IMR-90 (cell line): Measurements from ENCODE around the gene KLHL34. TPM values are rescaled to one million over a fixed set of nuclear protein-coding genes. Genes with fewer than 3 reads are reported as not detected.

Experiments
- ATAC-seq: fragments of 200-7000 bp; cut with Tn5 transposase; 2 replicates; pipeline ENCODE4 v1.9.1; 2020; ENCODE audit warnings: low read depth, mild to moderate bottlenecking, moderate library complexity
- BruUV-seq: library from RNA; stranded (reverse); fragments of 400-500 nt; replicated peaks from 2 replicates; lab custom pipeline; 2021; lab: Mats Ljungman, UMichigan
- CTCF ChIA-PET: fragments of 300-600 bp; formaldehyde crosslinking; extraction: SDS; loops from one replicate; lab custom pipeline; 2021; ENCODE audit warnings: antibody characterized with exemption; lab: Yijun Ruan, JAX
- POLR2A ChIA-PET: fragments of 300-600 bp; sonication (Branson Sonifier 250); formaldehyde crosslinking; loops from one replicate; lab custom pipeline; 2022; ENCODE audit warnings: antibody characterized with exemption; ENCODE audit not compliant: unreplicated experiment; lab: Charles Lee
- DNase-seq: peaks from one replicate; pipeline ENCODE4 v3.0.0; 2013
- H2AFZ ChIP-seq: replicated peaks from 2 replicates; pipeline ENCODE3; 2013; ENCODE audit warnings: low read length, mild to moderate bottlenecking; ENCODE audit not compliant: poor library complexity
- H2AK5ac ChIP-seq: 2 replicates; pipeline ENCODE4 v1.6.1; 2013; ENCODE audit warnings: low read depth, low read length, inconsistent platforms
- H2AK9ac ChIP-seq: replicated peaks from 2 replicates; pipeline ENCODE3; 2013; ENCODE audit warnings: mild to moderate bottlenecking, low read depth, low read length, moderate library complexity; ENCODE audit not compliant: poor library complexity
- H2BK120ac ChIP-seq: 2 replicates; pipeline ENCODE4 v1.6.1; 2013; ENCODE audit warnings: low read depth, low read length, inconsistent platforms
- H2BK15ac ChIP-seq: 3 replicates; pipeline ENCODE4 v1.6.1; 2013; ENCODE audit warnings: low read depth, low read length, inconsistent platforms
- H2BK20ac ChIP-seq: 2 replicates; pipeline ENCODE4 v1.6.1; 2013; ENCODE audit warnings: low read depth, mild to moderate bottlenecking, inconsistent platforms, low read length, moderate library complexity
- H2BK5ac ChIP-seq: 2 replicates; pipeline ENCODE4 v1.6.1; 2013; ENCODE audit warnings: mild to moderate bottlenecking, low read depth, low read length, inconsistent platforms; ENCODE audit not compliant: poor library complexity, severe bottlenecking
- H3K14ac ChIP-seq: replicated peaks from 2 replicates; pipeline ENCODE4 v1.6.1; 2013; ENCODE audit warnings: low read depth, low read length, inconsistent platforms
- H3K18ac ChIP-seq: 2 replicates; pipeline ENCODE4 v1.6.1; 2013; ENCODE audit warnings: low read depth, low read length, control low read depth
- H3K23ac ChIP-seq: 2 replicates; pipeline ENCODE4 v1.6.1; 2013; ENCODE audit warnings: low read depth, low read length, inconsistent platforms
- H3K27ac ChIP-seq: 2 replicates; pipeline ENCODE4 v1.5.1; 2013; ENCODE audit warnings: mild to moderate bottlenecking, control low read depth, low read length; ENCODE audit not compliant: insufficient read depth
- H3K27me3 ChIP-seq: 2 replicates; pipeline ENCODE4 v1.6.1; 2013; ENCODE audit warnings: low read length; ENCODE audit not compliant: control insufficient read depth, insufficient read depth
- H3K36me3 ChIP-seq: 2 replicates; pipeline ENCODE4 v1.6.1; 2013; ENCODE audit warnings: low read length, mixed read lengths; ENCODE audit not compliant: control insufficient read depth, insufficient read depth
- H3K4ac ChIP-seq: 2 replicates; pipeline ENCODE4 v1.6.1; 2013; ENCODE audit warnings: low read depth, low read length, inconsistent platforms
- H3K4me1 ChIP-seq: 2 replicates; pipeline ENCODE4 v1.6.1; 2013; ENCODE audit warnings: low read length, mixed read lengths; ENCODE audit not compliant: control insufficient read depth, insufficient read depth
- H3K4me2 ChIP-seq: 2 replicates; pipeline ENCODE4 v1.6.1; 2013; ENCODE audit warnings: low read depth, mild to moderate bottlenecking, control low read depth, low read length, moderate library complexity
- H3K4me3 ChIP-seq: 2 replicates; pipeline ENCODE4 v1.5.1; 2013; ENCODE audit warnings: low read depth, mild to moderate bottlenecking, control low read depth, low read length, moderate library complexity; ENCODE audit not compliant: insufficient read depth
- H3K56ac ChIP-seq: 2 replicates; pipeline ENCODE4 v1.6.1; 2013; ENCODE audit warnings: low read length, inconsistent platforms; ENCODE audit not compliant: insufficient read depth; ENCODE audit errors: extremely low read depth
- H3K79me1 ChIP-seq, 2 experiments: 2 replicates each; pipeline ENCODE4 v1.6.1; 2013; ENCODE audit warnings: low read length in 2 of 2, inconsistent platforms in 1 of 2, low read depth in 1 of 2
- H3K9ac ChIP-seq: 2 replicates; pipeline ENCODE4 v1.6.1; 2013; ENCODE audit warnings: low read depth, low read length, control low read depth
- H3K9me1 ChIP-seq: 2 replicates; pipeline ENCODE4 v1.6.1; 2013; ENCODE audit warnings: low read length, inconsistent platforms; ENCODE audit not compliant: insufficient read depth
- H3K9me3 ChIP-seq: 2 replicates; pipeline ENCODE4 v1.6.1; 2013; ENCODE audit warnings: low read length; ENCODE audit not compliant: control insufficient read depth, insufficient read depth
- H4K20me1 ChIP-seq: 2 replicates; pipeline ENCODE4 v1.6.1; 2013; ENCODE audit warnings: low read length, inconsistent platforms; ENCODE audit not compliant: insufficient read depth
- H4K5ac ChIP-seq: 2 replicates; pipeline ENCODE4 v1.6.1; 2013; ENCODE audit warnings: mild to moderate bottlenecking, low read depth, low read length, control low read depth
- H4K8ac ChIP-seq, 2 experiments: 2 replicates each; pipeline ENCODE4 v1.6.1; 2013; ENCODE audit warnings: low read depth in 2 of 2, low read length in 2 of 2, control low read depth in 1 of 2, inconsistent platforms in 1 of 2
- H4K91ac ChIP-seq: 2 replicates; pipeline ENCODE4 v1.6.1; 2013; ENCODE audit warnings: low read depth, low read length, inconsistent platforms; ENCODE audit not compliant: insufficient read depth
- BHLHE40 ChIP-seq: fragments of 150-350 bp; IDR thresholded peaks from 2 replicates; pipeline ENCODE4 v1.6.1; 2016; ENCODE audit warnings: mild to moderate bottlenecking, low read depth, low read length
- CEBPB ChIP-seq: IDR thresholded peaks from 2 replicates; pipeline ENCODE4 v1.6.1; 2012; ENCODE audit warnings: low read depth, low read length, improper control_type of control experiment
- CHD1 ChIP-seq: IDR thresholded peaks from 2 replicates; pipeline ENCODE4 v1.6.1; 2012; ENCODE audit warnings: low read depth, low read length, improper control_type of control experiment
- FOS ChIP-seq: fragments of 150-350 bp; IDR thresholded peaks from 2 replicates; pipeline ENCODE4 v1.6.1; 2016; ENCODE audit warnings: low read depth, low read length
- MAFK ChIP-seq: IDR thresholded peaks from 2 replicates; pipeline ENCODE4 v1.6.1; 2012; ENCODE audit warnings: low read depth, low read length, improper control_type of control experiment
- MAZ ChIP-seq: IDR thresholded peaks from 2 replicates; pipeline ENCODE4 v1.6.1; 2012; ENCODE audit warnings: low read depth, mild to moderate bottlenecking, low read length, improper control_type of control experiment, moderate library complexity, borderline replicate concordance
- MXI1 ChIP-seq: IDR thresholded peaks from 2 replicates; pipeline ENCODE4 v1.6.1; 2012; ENCODE audit warnings: low read depth, mild to moderate bottlenecking, low read length, moderate library complexity, borderline replicate concordance
- NFE2L2 ChIP-seq: fragments of 150-350 bp; IDR thresholded peaks from 2 replicates; pipeline ENCODE4 v1.6.1; 2016; ENCODE audit warnings: low read depth, mild to moderate bottlenecking, low read length
- POLR2A ChIP-seq: IDR thresholded peaks from 2 replicates; pipeline ENCODE4 v1.6.1; 2012; ENCODE audit warnings: mild to moderate bottlenecking, low read depth, low read length
- RAD21 ChIP-seq: IDR thresholded peaks from 2 replicates; pipeline ENCODE4 v1.6.1; 2012; ENCODE audit warnings: low read length, improper control_type of control experiment
- RCOR1 ChIP-seq: IDR thresholded peaks from 2 replicates; pipeline ENCODE4 v1.6.1; 2012; ENCODE audit warnings: mild to moderate bottlenecking, low read length, improper control_type of control experiment; ENCODE audit not compliant: insufficient replicate concordance
- RFX5 ChIP-seq: IDR thresholded peaks from 2 replicates; pipeline ENCODE4 v1.8.0; 2012; ENCODE audit warnings: low read depth, mild to moderate bottlenecking, low read length, moderate library complexity
- SMC3 ChIP-seq: fragments of 150-350 bp; IDR thresholded peaks from 2 replicates; pipeline ENCODE4 v1.6.1; 2016; ENCODE audit warnings: low read depth, mild to moderate bottlenecking, antibody characterized with exemption, low read length, moderate library complexity
- WGBS, 2 experiments: methylation state at CpG; one replicate each; pipeline versions ENCODE4 v1.1.5 to v1.1.7; 2013; ENCODE audit warnings: missing lambda C conversion rate in 2 of 2; ENCODE audit not compliant: insufficient read length in 1 of 2; ENCODE audit errors: extremely low coverage in 2 of 2; 5-methylcytosine and 5-hydroxymethylcytosine counted together
- dilution Hi-C: fragments of 300-500 bp; cut with HindIII; formaldehyde crosslinking; loops from one replicate; pipeline ENCODE4 v1.14.3; 2018; ENCODE audit warnings: low sequenced_read_pairs; ENCODE audit not compliant: unreplicated experiment
- in situ Hi-C: fragments of 300-500 bp; cut with MboI; formaldehyde crosslinking; loops from 3 replicates; pipeline ENCODE4 v1.14.3; 2019; ENCODE audit warnings: low sequenced_read_pairs, inconsistent platforms, mixed read lengths
- intact Hi-C: fragments of 100-400 bp; cut with micrococcal nuclease; formaldehyde crosslinking; loops from 2 replicates; pipeline ENCODE4 v1.10.0; 2022
- polyA plus RNA-seq, 3 experiments: library from polyadenylated mRNA; depleted of rRNA; stranded (reverse); fragments of >200 nt; gene quantifications; 2 replicates each; pipeline ENCODE4 v1.2.3, GENCODE V29; 2012; ENCODE audit warnings: low replicate concordance in 1 of 3
- total RNA-seq: library from RNA; depleted of rRNA; stranded (reverse); fragments of >200 nt; gene quantifications from 2 replicates; pipeline ENCODE4 v1.2.3, GENCODE V29; 2012
- TF ChIP-seq, protein P1 (sequence below): fragments of 150-350 bp; IDR thresholded peaks from 2 replicates; pipeline ENCODE4 v1.6.1; 2017; ENCODE audit warnings: mild to moderate bottlenecking, antibody characterized with exemption, low read length, low read depth
- TF ChIP-seq, protein P2 (sequence below): fragments of 150-350 bp; IDR thresholded peaks from 2 replicates; pipeline ENCODE4 v1.6.1; 2016; ENCODE audit warnings: low read depth, mild to moderate bottlenecking, low read length, moderate library complexity, borderline replicate concordance
- TF ChIP-seq, protein P3 (sequence below): conservative IDR thresholded peaks from 2 replicates; pipeline ENCODE4 v1.5.1; 2012; ENCODE audit warnings: mild to moderate bottlenecking, low read depth, low read length, improper control_type of control experiment

Gene KLHL34
- total and polyA plus RNA-seq, 2 of the 4 experiments (the other 2 are of a cell fraction): not detected

DNA sequence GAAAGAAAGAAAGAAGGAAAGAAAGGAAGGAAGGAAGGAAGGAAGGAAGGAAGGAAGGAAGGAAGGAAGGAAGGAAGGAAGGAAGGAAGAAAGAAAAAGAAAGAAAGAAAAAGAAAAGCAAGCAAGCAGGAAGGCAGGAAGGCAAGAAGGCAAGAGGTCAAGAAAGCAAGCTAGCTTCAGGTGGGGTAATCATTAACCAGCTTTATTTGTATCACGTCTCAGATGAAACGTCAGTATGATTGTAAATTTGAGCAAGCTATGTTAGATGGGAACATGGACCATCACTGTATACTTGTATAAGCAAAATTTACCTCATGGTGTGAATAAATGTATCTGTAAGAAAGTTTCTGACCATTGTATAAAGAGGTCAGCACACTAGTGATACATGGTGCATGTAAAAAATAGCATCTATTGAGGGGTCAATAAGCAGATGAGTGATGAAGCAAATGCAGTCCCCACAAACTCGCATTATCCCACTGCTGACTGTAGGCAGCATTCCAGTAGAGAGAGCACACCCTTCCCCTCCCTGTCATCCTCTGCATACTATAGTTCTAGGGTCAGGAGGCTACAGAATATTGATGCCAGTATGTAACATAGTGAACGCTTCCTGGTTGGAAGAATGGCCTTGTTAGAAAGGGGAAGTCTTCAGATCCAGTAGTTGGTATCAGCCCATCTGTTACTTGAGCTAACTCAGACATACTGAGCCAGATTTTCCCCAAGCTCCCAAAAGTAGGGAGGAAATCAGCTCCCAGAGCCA lies 16.5 kb upstream of the KLHL34 start:
- no peaks in the 10 kb centered on the region for H3K9me1 ChIP-seq
- H2BK20ac ChIP-seq: no peak overlapping the region
- H2BK120ac ChIP-seq: no peak overlapping the region
- DNase-seq: no peak
- in situ Hi-C loops (no loop called here), dilution Hi-C loops (no loop called here), intact Hi-C loops (no loop called here)
- H3K18ac ChIP-seq: no peak overlapping the region
- no TSS peak for BruUV-seq
- ATAC-seq: no peak
- H3K79me1 ChIP-seq: no peaks in the 10 kb centered on the region
- H3K27ac ChIP-seq: no peak overlapping the region
- H2BK5ac ChIP-seq: no peak overlapping the region
- H4K8ac ChIP-seq: no peak overlapping the region
- no peaks in the 10 kb centered on the region for H3K4me1 ChIP-seq
- H3K27me3 ChIP-seq: peaks cover 2% of the 10 kb centered on the region; the same call in 1 of the 2 replicates
- no peaks in the 10 kb centered on the region for H3K9me3 ChIP-seq
- no peak overlapping the region for H4K91ac ChIP-seq
- no peaks in the 10 kb centered on the region for H3K36me3 ChIP-seq
- TF ChIP-seq, protein P1, sequence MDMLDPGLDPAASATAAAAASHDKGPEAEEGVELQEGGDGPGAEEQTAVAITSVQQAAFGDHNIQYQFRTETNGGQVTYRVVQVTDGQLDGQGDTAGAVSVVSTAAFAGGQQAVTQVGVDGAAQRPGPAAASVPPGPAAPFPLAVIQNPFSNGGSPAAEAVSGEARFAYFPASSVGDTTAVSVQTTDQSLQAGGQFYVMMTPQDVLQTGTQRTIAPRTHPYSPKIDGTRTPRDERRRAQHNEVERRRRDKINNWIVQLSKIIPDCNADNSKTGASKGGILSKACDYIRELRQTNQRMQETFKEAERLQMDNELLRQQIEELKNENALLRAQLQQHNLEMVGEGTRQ: no peak
- TF ChIP-seq RCOR1 (no peak), POLR2A (no peak), SMC3 (no peak), NFE2L2 (no peak), MAFK (no peak), MAZ (no peak), MXI1 (no peak), BHLHE40 (no peak), RAD21 (no peak), RFX5 (no peak), CHD1 (no peak), FOS (no peak), CEBPB (no peak)
- TF ChIP-seq, protein P2, sequence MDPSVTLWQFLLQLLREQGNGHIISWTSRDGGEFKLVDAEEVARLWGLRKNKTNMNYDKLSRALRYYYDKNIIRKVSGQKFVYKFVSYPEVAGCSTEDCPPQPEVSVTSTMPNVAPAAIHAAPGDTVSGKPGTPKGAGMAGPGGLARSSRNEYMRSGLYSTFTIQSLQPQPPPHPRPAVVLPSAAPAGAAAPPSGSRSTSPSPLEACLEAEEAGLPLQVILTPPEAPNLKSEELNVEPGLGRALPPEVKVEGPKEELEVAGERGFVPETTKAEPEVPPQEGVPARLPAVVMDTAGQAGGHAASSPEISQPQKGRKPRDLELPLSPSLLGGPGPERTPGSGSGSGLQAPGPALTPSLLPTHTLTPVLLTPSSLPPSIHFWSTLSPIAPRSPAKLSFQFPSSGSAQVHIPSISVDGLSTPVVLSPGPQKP: no peak
- TF ChIP-seq, protein P3, sequence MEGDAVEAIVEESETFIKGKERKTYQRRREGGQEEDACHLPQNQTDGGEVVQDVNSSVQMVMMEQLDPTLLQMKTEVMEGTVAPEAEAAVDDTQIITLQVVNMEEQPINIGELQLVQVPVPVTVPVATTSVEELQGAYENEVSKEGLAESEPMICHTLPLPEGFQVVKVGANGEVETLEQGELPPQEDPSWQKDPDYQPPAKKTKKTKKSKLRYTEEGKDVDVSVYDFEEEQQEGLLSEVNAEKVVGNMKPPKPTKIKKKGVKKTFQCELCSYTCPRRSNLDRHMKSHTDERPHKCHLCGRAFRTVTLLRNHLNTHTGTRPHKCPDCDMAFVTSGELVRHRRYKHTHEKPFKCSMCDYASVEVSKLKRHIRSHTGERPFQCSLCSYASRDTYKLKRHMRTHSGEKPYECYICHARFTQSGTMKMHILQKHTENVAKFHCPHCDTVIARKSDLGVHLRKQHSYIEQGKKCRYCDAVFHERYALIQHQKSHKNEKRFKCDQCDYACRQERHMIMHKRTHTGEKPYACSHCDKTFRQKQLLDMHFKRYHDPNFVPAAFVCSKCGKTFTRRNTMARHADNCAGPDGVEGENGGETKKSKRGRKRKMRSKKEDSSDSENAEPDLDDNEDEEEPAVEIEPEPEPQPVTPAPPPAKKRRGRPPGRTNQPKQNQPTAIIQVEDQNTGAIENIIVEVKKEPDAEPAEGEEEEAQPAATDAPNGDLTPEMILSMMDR: no peak
- H3K14ac ChIP-seq: no peak overlapping the region
- H2AK9ac ChIP-seq: no peak overlapping the region
- no peak overlapping the region for H3K23ac ChIP-seq
- H3K4me3 ChIP-seq: no peak overlapping the region
- H2AK5ac ChIP-seq: no peak overlapping the region
- no peak overlapping the region for H3K4ac ChIP-seq
- no peak overlapping the region for H2AFZ ChIP-seq
- no peak overlapping the region for H4K5ac ChIP-seq
- POLR2A ChIA-PET: no interaction called here
- H4K20me1 ChIP-seq: no peaks in the 10 kb centered on the region
- no peak overlapping the region for H2BK15ac ChIP-seq
- no peak overlapping the region for H3K9ac ChIP-seq
- H3K4me2 ChIP-seq: no peak overlapping the region
- no peak overlapping the region for H3K56ac ChIP-seq
- no CpG with 5 or more reads among the region's 4 CpGs for WGBS, 2 experiments
- CTCF ChIA-PET: no interaction called here
